Upper lobe of right lung (tissue), 1 donor: Measurements from ENCODE around the gene RGMB. TPM values are rescaled to one million over a fixed set of nuclear protein-coding genes. Genes with fewer than 3 reads are reported as not detected.
A peak's percentile ranks its signal among the peaks of the same experiment; 100 is the strongest.

Source experiments
- ATAC-seq: fragments of 200-7000 bp; cut with Tn5 transposase; one replicate; pipeline ENCODE4 v1.9.1; 2020; ENCODE audit warnings: mild to moderate bottlenecking, moderate library complexity
- DNase-seq: peaks from one replicate; pipeline ENCODE4 v3.0.0-alpha.2; 2020
- H3K27ac ChIP-seq: fragments of 200-600 bp; one replicate; pipeline ENCODE4 v1.8.0; 2022
- H3K27me3 ChIP-seq: fragments of 200-600 bp; one replicate; pipeline ENCODE4 v1.8.0; 2022; ENCODE audit warnings: mild to moderate bottlenecking
- H3K36me3 ChIP-seq: fragments of 200-600 bp; one replicate; pipeline ENCODE4 v1.8.0; 2022
- H3K4me1 ChIP-seq: fragments of 200-600 bp; one replicate; pipeline ENCODE4 v1.8.0; 2022
- H3K4me3 ChIP-seq: fragments of 200-600 bp; one replicate; pipeline ENCODE4 v1.8.0; 2022; ENCODE audit warnings: mild to moderate bottlenecking
- H3K9me3 ChIP-seq: fragments of 200-600 bp; one replicate; pipeline ENCODE4 v1.8.0; 2022
- intact Hi-C: fragments of 100-400 bp; cut with DNase I; formaldehyde crosslinking; loops from one replicate; pipeline ENCODE4 v1.11.0; 2022
- total RNA-seq: library from RNA; stranded (reverse); fragmentation: NEBNext Ultra II Directional; extraction: Animal tissue kit (Norgen Biotek cat#: 25700); gene quantifications from one replicate; pipeline ENCODE4 v1.2.1, GENCODE V29; 2021
- TF ChIP-seq, protein P1 (sequence below): fragments of 200-600 bp; IDR thresholded peaks from one replicate; pipeline ENCODE4 v1.8.0; 2022; ENCODE audit warnings: antibody characterized with exemption
- donor health status: DM: no; HTN: yes; CAD: no; lungs with severe emphysema.

Gene RGMB
- total RNA-seq, 1 donor from 2014 or later, result 16.8 TPM

DNA sequence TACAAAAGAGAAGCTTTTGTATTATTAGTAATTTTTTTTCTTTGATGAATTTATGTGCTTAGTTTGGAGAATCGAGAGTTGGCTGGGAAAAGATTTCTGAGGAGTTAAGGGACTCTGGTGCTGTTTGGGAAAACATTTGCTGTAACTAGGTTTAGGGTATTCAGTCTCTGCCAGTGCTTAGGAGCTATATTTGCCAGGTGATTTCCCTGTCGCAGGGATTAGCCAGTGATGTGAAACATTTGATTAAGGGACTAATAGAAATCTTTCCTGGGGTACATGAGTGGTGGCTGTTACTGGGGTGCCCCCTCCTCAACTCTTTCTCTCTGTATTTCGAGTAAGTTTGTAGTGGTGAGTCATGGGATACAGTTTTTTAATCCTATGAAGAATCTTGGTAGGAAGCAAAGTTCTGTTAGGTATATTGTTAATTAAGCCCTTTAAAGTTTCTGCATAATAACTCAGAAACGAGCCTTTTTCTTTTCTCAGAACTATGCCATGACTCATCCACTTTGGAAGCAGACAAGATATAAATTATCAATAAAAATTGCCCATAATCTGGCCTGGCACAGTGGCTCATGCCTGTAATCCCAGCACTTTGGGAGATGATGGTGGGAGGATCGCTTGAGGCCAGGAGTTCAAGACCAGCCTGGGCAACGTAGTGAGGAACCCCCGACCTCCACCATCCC lies 18.6 kb downstream of the RGMB start:
- TF ChIP-seq, protein P1, sequence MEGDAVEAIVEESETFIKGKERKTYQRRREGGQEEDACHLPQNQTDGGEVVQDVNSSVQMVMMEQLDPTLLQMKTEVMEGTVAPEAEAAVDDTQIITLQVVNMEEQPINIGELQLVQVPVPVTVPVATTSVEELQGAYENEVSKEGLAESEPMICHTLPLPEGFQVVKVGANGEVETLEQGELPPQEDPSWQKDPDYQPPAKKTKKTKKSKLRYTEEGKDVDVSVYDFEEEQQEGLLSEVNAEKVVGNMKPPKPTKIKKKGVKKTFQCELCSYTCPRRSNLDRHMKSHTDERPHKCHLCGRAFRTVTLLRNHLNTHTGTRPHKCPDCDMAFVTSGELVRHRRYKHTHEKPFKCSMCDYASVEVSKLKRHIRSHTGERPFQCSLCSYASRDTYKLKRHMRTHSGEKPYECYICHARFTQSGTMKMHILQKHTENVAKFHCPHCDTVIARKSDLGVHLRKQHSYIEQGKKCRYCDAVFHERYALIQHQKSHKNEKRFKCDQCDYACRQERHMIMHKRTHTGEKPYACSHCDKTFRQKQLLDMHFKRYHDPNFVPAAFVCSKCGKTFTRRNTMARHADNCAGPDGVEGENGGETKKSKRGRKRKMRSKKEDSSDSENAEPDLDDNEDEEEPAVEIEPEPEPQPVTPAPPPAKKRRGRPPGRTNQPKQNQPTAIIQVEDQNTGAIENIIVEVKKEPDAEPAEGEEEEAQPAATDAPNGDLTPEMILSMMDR, result no peak
- no peaks in the 10 kb centered on the region for H3K27me3 ChIP-seq
- no peak overlapping the region for H3K4me3 ChIP-seq
- H3K9me3 ChIP-seq, result no peaks in the 10 kb centered on the region
- peaks cover 3% of the 10 kb centered on the region for H3K4me1 ChIP-seq
- no peak for ATAC-seq
- DNase-seq, result no peak
- peaks cover 9% of the 10 kb centered on the region for H3K36me3 ChIP-seq
- intact Hi-C loops, result no loop called here
- H3K27ac ChIP-seq, result no peak overlapping the region

DNA sequence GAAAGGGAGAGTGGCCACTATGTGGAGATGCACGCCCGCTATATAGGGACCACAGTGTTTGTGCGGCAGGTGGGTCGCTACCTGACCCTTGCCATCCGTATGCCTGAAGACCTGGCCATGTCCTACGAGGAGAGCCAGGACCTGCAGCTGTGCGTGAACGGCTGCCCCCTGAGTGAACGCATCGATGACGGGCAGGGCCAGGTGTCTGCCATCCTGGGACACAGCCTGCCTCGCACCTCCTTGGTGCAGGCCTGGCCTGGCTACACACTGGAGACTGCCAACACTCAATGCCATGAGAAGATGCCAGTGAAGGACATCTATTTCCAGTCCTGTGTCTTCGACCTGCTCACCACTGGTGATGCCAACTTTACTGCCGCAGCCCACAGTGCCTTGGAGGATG lies 19.8 kb downstream of the RGMB start:
- intact Hi-C loops, result no loop called here
- ATAC-seq (peak; percentile 39), DNase-seq (no peak)
- Histone ChIP-seq H3K27me3 (no peaks in the 10 kb centered on the region), H3K4me3 (no peak overlapping the region), H3K4me1 (no peaks in the 10 kb centered on the region), H3K9me3 (no peaks in the 10 kb centered on the region), H3K36me3 (peaks cover 9% of the 10 kb centered on the region), H3K27ac (no peak overlapping the region)
- TF ChIP-seq, protein P1, result no peak

DNA sequence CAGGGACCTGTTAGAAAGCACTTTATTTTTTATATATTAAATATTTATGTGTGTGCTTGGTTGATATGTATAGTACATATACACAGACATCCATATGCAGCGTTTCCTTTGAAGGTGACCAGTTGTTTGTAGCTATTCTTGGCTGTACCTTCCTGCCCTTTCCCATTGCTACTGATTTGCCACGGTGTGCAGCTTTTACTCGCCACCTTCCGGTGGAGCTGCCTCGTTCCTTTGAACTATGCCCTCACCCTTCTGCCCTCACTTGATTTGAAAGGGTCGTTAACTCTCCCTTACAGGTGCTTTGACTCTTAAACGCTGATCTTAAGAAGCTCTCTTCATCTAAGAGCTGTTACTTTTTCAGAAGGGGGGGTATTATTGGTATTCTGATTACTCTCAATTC lies 20.5 kb downstream of the RGMB start:
- Histone ChIP-seq H3K36me3 (peaks cover 9% of the 10 kb centered on the region), H3K4me1 (no peaks in the 10 kb centered on the region), H3K27ac (no peak overlapping the region), H3K4me3 (no peak overlapping the region), H3K27me3 (no peaks in the 10 kb centered on the region), H3K9me3 (no peaks in the 10 kb centered on the region)
- intact Hi-C loops, result no loop called here
- ATAC-seq (no peak), DNase-seq (no peak)
- TF ChIP-seq, protein P1, result no peak

DNA sequence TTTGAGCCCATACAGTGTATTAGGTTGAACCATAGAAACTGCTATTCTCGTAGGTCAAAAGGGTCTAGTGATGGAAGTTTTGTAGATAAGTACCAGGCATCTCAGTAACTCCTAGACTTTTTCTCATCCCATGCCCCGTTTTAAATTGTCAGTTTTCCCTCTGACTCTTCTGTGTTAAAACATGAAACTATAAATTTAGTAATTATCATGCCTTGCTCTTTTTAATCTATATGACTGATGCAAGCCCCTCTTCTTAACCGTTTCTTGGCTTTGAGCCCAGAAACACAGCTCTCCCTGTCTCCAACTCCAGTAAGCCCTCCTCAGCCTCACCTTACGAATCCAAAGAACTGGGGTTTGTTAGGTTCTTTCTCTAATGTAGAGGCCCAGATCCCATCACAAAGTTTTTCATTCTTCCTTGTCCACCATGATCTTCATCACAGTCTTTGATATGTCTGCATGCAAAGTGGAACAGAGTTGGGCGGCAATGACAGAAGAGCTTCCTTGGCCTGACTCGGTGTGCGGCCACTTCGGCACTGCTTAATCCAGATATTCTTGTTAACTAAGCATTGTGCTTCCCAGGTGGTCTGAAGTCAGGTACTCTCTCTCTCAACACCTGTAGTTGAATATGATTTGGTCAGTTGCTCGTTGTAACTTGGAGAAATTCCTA lies 21.1 kb downstream of the RGMB start:
- Histone ChIP-seq H3K36me3 (peaks cover 9% of the 10 kb centered on the region), H3K4me1 (no peaks in the 10 kb centered on the region), H3K27me3 (no peaks in the 10 kb centered on the region), H3K9me3 (no peaks in the 10 kb centered on the region), H3K27ac (no peak overlapping the region), H3K4me3 (no peak overlapping the region)
- no peak for DNase-seq
- intact Hi-C loops, result no loop called here
- TF ChIP-seq, protein P1, result no peak
- ATAC-seq, result no peak

DNA sequence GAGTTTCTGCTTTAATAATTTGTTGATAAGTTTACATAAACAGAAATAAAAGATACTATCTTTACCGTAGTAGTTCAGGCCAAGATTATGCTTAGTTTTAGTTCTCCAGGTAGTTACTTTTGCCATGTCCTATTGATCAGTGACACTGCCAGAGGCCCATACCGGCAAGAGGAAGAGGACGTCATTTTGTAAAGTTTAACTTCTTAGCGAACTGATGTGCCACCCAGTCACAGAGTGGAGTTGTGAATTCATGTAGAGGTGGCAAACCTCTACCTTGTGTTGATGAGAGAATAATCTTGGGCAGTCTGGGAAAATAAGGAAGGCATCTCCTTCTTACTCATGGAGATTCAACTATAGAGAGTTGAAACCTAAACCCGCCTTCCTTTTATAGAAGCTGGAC lies 21.8 kb downstream of the RGMB start:
- Histone ChIP-seq H3K27me3 (no peaks in the 10 kb centered on the region), H3K4me3 (no peak overlapping the region), H3K27ac (no peak overlapping the region), H3K36me3 (peaks cover 9% of the 10 kb centered on the region), H3K9me3 (no peaks in the 10 kb centered on the region), H3K4me1 (no peaks in the 10 kb centered on the region)
- ATAC-seq, result no peak
- no peak for DNase-seq
- intact Hi-C loops, result no loop called here
- TF ChIP-seq, protein P1, result no peak
